ENCODE data around the gene TOPAZ1.
A peak's percentile ranks its signal among the peaks of the same experiment; 100 is the strongest.

TOPAZ1 gene

GRCh38 chr3:44210967-44211366 lies 30.7 kb upstream of the TOPAZ1 start:
- ChIA-PET CTCF (interaction anchor here (0.9 to 1.5 kb wide), 2 partner anchors 13 to 355 kb away, joined by 4 read pairs; no protein-coding TSS in a partner anchor), POLR2A (interaction anchor here (0.6 kb wide), 1 partner anchor 719 kb away, joined by 4 read pairs; no protein-coding TSS in a partner anchor)
- Histone ChIP-seq H3K36me3 (ENCODE audit: control insufficient read depth in 4 of 4, insufficient read depth in 4 of 4, low read length in 3 of 4) (no peaks in the 10 kb centered on the region), H3K27ac (ENCODE audit: insufficient read depth in 1 of 2, low read depth in 1 of 2, low read length in 2 of 2, poor library complexity in 1 of 2, severe bottlenecking in 2 of 2) (no peak overlapping the region), H3K27me3 (replicated peaks in 2 of 5; ENCODE audit: control insufficient read depth in 4 of 5, insufficient read depth in 5 of 5, low read length in 4 of 5) (no peaks in the 10 kb centered on the region), H3K9me3 (ENCODE audit: control extremely low read depth in 1 of 5, control insufficient read depth in 4 of 5, insufficient read depth in 2 of 5, low read depth in 1 of 5, low read length in 4 of 5) (peaks cover 0 to 6% (median 0%) of the 10 kb centered on the region in 5 experiments), H3K4me1 (ENCODE audit: control extremely low read depth in 1 of 4, control insufficient read depth in 4 of 4, insufficient read depth in 4 of 4, low read length in 3 of 4) (peaks cover 0 to 8% (median 0%) of the 10 kb centered on the region in 4 experiments), H3K4me3 (ENCODE audit: control insufficient read depth in 1 of 7, extremely low read depth in 1 of 7, insufficient read depth in 4 of 7, low read depth in 2 of 7, low read length in 6 of 7) (no peak overlapping the region)
- no peak for DNase-seq

DNA sequence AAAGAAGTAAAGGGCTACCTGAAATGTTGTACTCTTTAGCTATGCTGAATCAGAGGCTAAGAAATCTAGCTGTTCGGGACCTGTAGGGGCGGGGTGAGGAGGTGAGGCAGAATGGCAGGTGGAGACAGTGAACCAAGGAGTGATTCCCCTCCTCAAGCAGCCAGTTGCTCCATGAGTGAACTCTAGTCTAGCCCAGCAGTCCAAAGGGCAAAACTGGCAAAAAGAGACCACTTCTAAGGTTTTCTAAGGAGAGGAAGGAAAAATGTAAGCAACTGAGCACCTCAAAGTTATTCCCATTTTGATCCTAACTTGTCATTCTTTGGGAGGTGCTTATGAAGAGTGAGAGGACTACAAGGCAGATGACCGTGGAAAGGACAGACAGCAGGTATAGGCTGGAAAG lies 19.3 kb upstream of the TOPAZ1 start:
- ChIA-PET CTCF (interaction anchor here (1.3 to 2.3 kb wide), 2 partner anchors 13 to 23 kb away, joined by 3 to 15 read pairs; no protein-coding TSS in a partner anchor), POLR2A (no interaction called here)
- H3K36me3 ChIP-seq (ENCODE audit: control insufficient read depth in 4 of 4, insufficient read depth in 4 of 4, low read length in 3 of 4): no peaks in the 10 kb centered on the region
- DNase-seq: no peak
- H3K27me3 ChIP-seq (replicated peaks in 2 of 5; ENCODE audit: control insufficient read depth in 4 of 5, insufficient read depth in 5 of 5, low read length in 4 of 5): no peaks in the 10 kb centered on the region
- H3K4me1 ChIP-seq (ENCODE audit: control extremely low read depth in 1 of 4, control insufficient read depth in 4 of 4, insufficient read depth in 4 of 4, low read length in 3 of 4): peaks cover 0 to 16% (median 4%) of the 10 kb centered on the region in 4 experiments
- no peak overlapping the region for H3K27ac ChIP-seq (ENCODE audit: insufficient read depth in 1 of 2, low read depth in 1 of 2, low read length in 2 of 2, poor library complexity in 1 of 2, severe bottlenecking in 2 of 2)
- H3K9me3 ChIP-seq (ENCODE audit: control extremely low read depth in 1 of 5, control insufficient read depth in 4 of 5, insufficient read depth in 2 of 5, low read depth in 1 of 5, low read length in 4 of 5): no peaks in the 10 kb centered on the region
- WGBS (ENCODE audit: insufficient coverage): 100% methylated on average over 2 of the region's 3 CpGs
- no peak overlapping the region for H3K4me3 ChIP-seq (ENCODE audit: control insufficient read depth in 1 of 7, extremely low read depth in 1 of 7, insufficient read depth in 4 of 7, low read depth in 2 of 7, low read length in 6 of 7)

- Histone ChIP-seq H3K9me3 (ENCODE audit: control extremely low read depth in 1 of 5, control insufficient read depth in 4 of 5, insufficient read depth in 2 of 5, low read depth in 1 of 5, low read length in 4 of 5) (no peaks in the 10 kb centered on the region), H3K4me3 (ENCODE audit: control insufficient read depth in 1 of 7, extremely low read depth in 1 of 7, insufficient read depth in 4 of 7, low read depth in 2 of 7, low read length in 6 of 7) (no peak overlapping the region), H3K36me3 (ENCODE audit: control insufficient read depth in 4 of 4, insufficient read depth in 4 of 4, low read length in 3 of 4) (no peaks in the 10 kb centered on the region), H3K27me3 (replicated peaks in 2 of 5; ENCODE audit: control insufficient read depth in 4 of 5, insufficient read depth in 5 of 5, low read length in 4 of 5) (no peaks in the 10 kb centered on the region), H3K27ac (ENCODE audit: insufficient read depth in 1 of 2, low read depth in 1 of 2, low read length in 2 of 2, poor library complexity in 1 of 2, severe bottlenecking in 2 of 2) (no peak overlapping the region), H3K4me1 (ENCODE audit: control extremely low read depth in 1 of 4, control insufficient read depth in 4 of 4, insufficient read depth in 4 of 4, low read length in 3 of 4) (peaks cover 0 to 16% (median 4%) of the 10 kb centered on the region in 4 experiments)
- DNase-seq: peak; percentile 26 to 86 (median 77)
- ChIA-PET CTCF (interaction anchor here (1.3 to 2.3 kb wide), 2 partner anchors 12 to 24 kb away, joined by 3 to 15 read pairs; no protein-coding TSS in a partner anchor), POLR2A (no interaction called here)
- 34% methylated on average over 3 of the region's 5 CpGs for WGBS (ENCODE audit: insufficient coverage)
Observed at GRCh38 chr3:44223299-44223698, 18.4 kb upstream of the TOPAZ1 start.

- Histone ChIP-seq H3K36me3 (ENCODE audit: control insufficient read depth in 4 of 4, insufficient read depth in 4 of 4, low read length in 3 of 4) (no peaks in the 10 kb centered on the region), H3K27me3 (replicated peaks in 2 of 5; ENCODE audit: control insufficient read depth in 4 of 5, insufficient read depth in 5 of 5, low read length in 4 of 5) (no peaks in the 10 kb centered on the region), H3K4me1 (ENCODE audit: control extremely low read depth in 1 of 4, control insufficient read depth in 4 of 4, insufficient read depth in 4 of 4, low read length in 3 of 4) (peaks cover 0 to 16% (median 4%) of the 10 kb centered on the region in 4 experiments), H3K4me3 (ENCODE audit: control insufficient read depth in 1 of 7, extremely low read depth in 1 of 7, insufficient read depth in 4 of 7, low read depth in 2 of 7, low read length in 6 of 7) (no peak overlapping the region), H3K9me3 (ENCODE audit: control extremely low read depth in 1 of 5, control insufficient read depth in 4 of 5, insufficient read depth in 2 of 5, low read depth in 1 of 5, low read length in 4 of 5) (no peaks in the 10 kb centered on the region), H3K27ac (ENCODE audit: insufficient read depth in 1 of 2, low read depth in 1 of 2, low read length in 2 of 2, poor library complexity in 1 of 2, severe bottlenecking in 2 of 2) (no peak overlapping the region)
- ChIA-PET CTCF (interaction anchor here (2.3 kb wide), 1 partner anchor 12 kb away, joined by 15 read pairs; no protein-coding TSS in a partner anchor), POLR2A (no interaction called here)
- DNase-seq: no peak
- WGBS (ENCODE audit: insufficient coverage): no CpG with 5 or more reads among the region's 2 CpGs
Observed at GRCh38 chr3:44224131-44224530, 17.6 kb upstream of the TOPAZ1 start.

- Histone ChIP-seq H3K27ac (ENCODE audit: insufficient read depth in 1 of 2, low read depth in 1 of 2, low read length in 2 of 2, poor library complexity in 1 of 2, severe bottlenecking in 2 of 2) (no peak overlapping the region), H3K27me3 (replicated peaks in 2 of 5; ENCODE audit: control insufficient read depth in 4 of 5, insufficient read depth in 5 of 5, low read length in 4 of 5) (no peaks in the 10 kb centered on the region), H3K4me3 (ENCODE audit: control insufficient read depth in 1 of 7, extremely low read depth in 1 of 7, insufficient read depth in 4 of 7, low read depth in 2 of 7, low read length in 6 of 7) (no peak overlapping the region), H3K9me3 (ENCODE audit: control extremely low read depth in 1 of 5, control insufficient read depth in 4 of 5, insufficient read depth in 2 of 5, low read depth in 1 of 5, low read length in 4 of 5) (no peaks in the 10 kb centered on the region), H3K36me3 (ENCODE audit: control insufficient read depth in 4 of 4, insufficient read depth in 4 of 4, low read length in 3 of 4) (no peaks in the 10 kb centered on the region), H3K4me1 (ENCODE audit: control extremely low read depth in 1 of 4, control insufficient read depth in 4 of 4, insufficient read depth in 4 of 4, low read length in 3 of 4) (peaks cover 0 to 16% (median 4%) of the 10 kb centered on the region in 4 experiments)
- peak in 2 of 3 donors; percentile 29 to 39 for DNase-seq
- ChIA-PET CTCF (interaction anchor here (1.1 kb wide), 1 partner anchor 111 kb away, joined by 3 read pairs; no protein-coding TSS in a partner anchor), POLR2A (interaction anchor here (0.6 kb wide), 1 partner anchor 708 kb away, joined by 4 read pairs; no protein-coding TSS in a partner anchor)
- 100% methylated on average over 1 of the region's 1 CpG for WGBS (ENCODE audit: insufficient coverage)
Observed at GRCh38 chr3:44226573-44226972, 15.1 kb upstream of the TOPAZ1 start.

DNA sequence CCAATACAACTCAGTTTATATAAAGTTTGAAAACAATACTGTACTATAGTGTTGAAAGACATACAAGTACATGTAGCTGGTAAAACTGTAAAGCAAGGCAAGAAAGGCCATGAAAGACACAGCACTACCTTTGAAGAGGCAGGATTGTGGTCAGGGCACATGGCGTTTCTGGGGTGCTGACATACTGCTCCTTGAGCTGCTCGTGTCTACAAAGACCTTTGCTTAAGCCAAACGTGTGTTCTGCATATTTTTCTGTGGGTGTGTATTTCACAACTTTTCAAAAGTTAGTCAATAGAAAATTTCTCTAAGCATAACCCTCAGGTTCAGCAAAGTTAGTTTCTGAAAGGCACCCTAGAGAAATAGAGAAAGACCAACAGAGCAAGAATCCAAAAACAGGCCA lies 14.1 kb upstream of the TOPAZ1 start:
- CTCF ChIA-PET: interaction anchor here (0.7 to 1.7 kb wide), 2 partner anchors 10 to 29 kb away, joined by 3 to 5 read pairs; no protein-coding TSS in a partner anchor

GRCh38 chr3:44228900-44229299 lies 12.8 kb upstream of the TOPAZ1 start:
- Histone ChIP-seq H3K9me3 (ENCODE audit: control extremely low read depth in 1 of 5, control insufficient read depth in 4 of 5, insufficient read depth in 2 of 5, low read depth in 1 of 5, low read length in 4 of 5) (no peaks in the 10 kb centered on the region), H3K4me1 (ENCODE audit: control extremely low read depth in 1 of 4, control insufficient read depth in 4 of 4, insufficient read depth in 4 of 4, low read length in 3 of 4) (peaks cover 2 to 21% (median 12%) of the 10 kb centered on the region in 4 experiments), H3K4me3 (ENCODE audit: control insufficient read depth in 1 of 7, extremely low read depth in 1 of 7, insufficient read depth in 4 of 7, low read depth in 2 of 7, low read length in 6 of 7) (no peak overlapping the region), H3K27me3 (replicated peaks in 2 of 5; ENCODE audit: control insufficient read depth in 4 of 5, insufficient read depth in 5 of 5, low read length in 4 of 5) (no peaks in the 10 kb centered on the region), H3K36me3 (ENCODE audit: control insufficient read depth in 4 of 4, insufficient read depth in 4 of 4, low read length in 3 of 4) (no peaks in the 10 kb centered on the region), H3K27ac (ENCODE audit: insufficient read depth in 1 of 2, low read depth in 1 of 2, low read length in 2 of 2, poor library complexity in 1 of 2, severe bottlenecking in 2 of 2) (no peak overlapping the region)
- no CpG with 5 or more reads among the region's 4 CpGs for WGBS (ENCODE audit: insufficient coverage)
- ChIA-PET CTCF (interaction anchor here (1.7 kb wide), 1 partner anchor 9 kb away, joined by 5 read pairs; no protein-coding TSS in a partner anchor), POLR2A (no interaction called here)
- DNase-seq: no peak

More for the DNA sequence above, 14.1 kb upstream of the TOPAZ1 start:
- H3K27ac ChIP-seq (ENCODE audit: insufficient read depth in 1 of 2, low read depth in 1 of 2, low read length in 2 of 2, poor library complexity in 1 of 2, severe bottlenecking in 2 of 2): no peak overlapping the region
- no peak for DNase-seq
- H3K4me3 ChIP-seq (ENCODE audit: control insufficient read depth in 1 of 7, extremely low read depth in 1 of 7, insufficient read depth in 4 of 7, low read depth in 2 of 7, low read length in 6 of 7): no peak overlapping the region
- no peaks in the 10 kb centered on the region for H3K9me3 ChIP-seq (ENCODE audit: control extremely low read depth in 1 of 5, control insufficient read depth in 4 of 5, insufficient read depth in 2 of 5, low read depth in 1 of 5, low read length in 4 of 5)
- peaks cover 2 to 24% (median 10%) of the 10 kb centered on the region in 4 experiments for H3K4me1 ChIP-seq (ENCODE audit: control extremely low read depth in 1 of 4, control insufficient read depth in 4 of 4, insufficient read depth in 4 of 4, low read length in 3 of 4)
- H3K36me3 ChIP-seq (ENCODE audit: control insufficient read depth in 4 of 4, insufficient read depth in 4 of 4, low read length in 3 of 4): no peaks in the 10 kb centered on the region
- POLR2A ChIA-PET: no interaction called here
- WGBS (ENCODE audit: insufficient coverage): 80% methylated on average over 1 of the region's 3 CpGs
- no peaks in the 10 kb centered on the region for H3K27me3 ChIP-seq (replicated peaks in 2 of 5; ENCODE audit: control insufficient read depth in 4 of 5, insufficient read depth in 5 of 5, low read length in 4 of 5)

Data from common myeloid progenitor, CD34-positive (primary cell).